SJCRH30 (cell line): ENCODE data around the gene GBF1. TPM values are rescaled to one million over a fixed set of nuclear protein-coding genes. Genes with fewer than 3 reads are reported as not detected.

Source experiments
- DNase-seq, 2 experiments: peaks; one replicate each; pipeline ENCODE4 v3.0.0-alpha.2; 2015 to 2020
- H3K27ac ChIP-seq: fragments of 250-450 bp; sonication (Bioruptor Pico); 2 replicates; pipeline ENCODE4 v1.5.1; 2020; ENCODE audit warnings: mild to moderate bottlenecking, moderate library complexity
- H3K27me3 ChIP-seq: fragments of 250-450 bp; sonication (Bioruptor Pico); 2 replicates; pipeline ENCODE4 v1.5.1; 2020; ENCODE audit warnings: mild to moderate bottlenecking, moderate library complexity
- H3K36me3 ChIP-seq: fragments of 250-450 bp; sonication (Bioruptor Pico); 2 replicates; pipeline ENCODE4 v1.5.1; 2020; ENCODE audit warnings: mild to moderate bottlenecking, moderate library complexity
- H3K4me1 ChIP-seq: fragments of 250-450 bp; sonication (Bioruptor Pico); 2 replicates; pipeline ENCODE4 v1.5.1; 2020; ENCODE audit warnings: mild to moderate bottlenecking, moderate library complexity
- H3K4me3 ChIP-seq: fragments of 250-450 bp; sonication (Bioruptor Pico); 2 replicates; pipeline ENCODE4 v1.5.1; 2020; ENCODE audit warnings: mild to moderate bottlenecking, moderate library complexity
- H3K9me3 ChIP-seq: fragments of 250-450 bp; sonication (Bioruptor Pico); replicated peaks from 2 replicates; pipeline ENCODE4 v1.5.1; 2020; ENCODE audit warnings: mild to moderate bottlenecking, moderate library complexity
- total RNA-seq: library from RNA; depleted of rRNA; stranded (reverse); fragments of >200 nt; shearing (Covaris generic); gene quantifications from 2 replicates; pipeline ENCODE4 v1.2.3, GENCODE V29; 2014

Gene GBF1
- total RNA-seq, 1 experiment from 2014 or later = 131 TPM

GRCh38 chr10:102225646-102226541 lies 19.4 kb upstream of the GBF1 start, which contains the start of gene ELOVL3:
Gene ELOVL3, plus strand, starts transcription at chr10:102226299. Its CDS starts 250 bp downstream, at chr10:102226549.
- H3K27ac ChIP-seq = peak within 1 kb of the TSS; percentile 52
- no peaks in the 10 kb centered on the region for H3K9me3 ChIP-seq
- peaks cover 39% of the 10 kb centered on the region for H3K36me3 ChIP-seq
- DNase-seq = peak; percentile 52 to 80
- H3K4me1 ChIP-seq = peaks cover 28% of the 10 kb centered on the region
- no peaks in the 10 kb centered on the region for H3K27me3 ChIP-seq
- H3K4me3 ChIP-seq = no peak within 1 kb of the TSS

GRCh38 chr10:102226542-102226870 lies 18.8 kb upstream of the GBF1 start:
- H3K27me3 ChIP-seq = no peaks in the 10 kb centered on the region
- H3K4me3 ChIP-seq = no peak overlapping the region
- H3K36me3 ChIP-seq = peaks cover 44% of the 10 kb centered on the region
- DNase-seq = no peak
- peaks cover 22% of the 10 kb centered on the region for H3K4me1 ChIP-seq
- no peaks in the 10 kb centered on the region for H3K9me3 ChIP-seq
- no peak overlapping the region for H3K27ac ChIP-seq

GRCh38 chr10:102227050-102227449 lies 18.3 kb upstream of the GBF1 start:
- no peaks in the 10 kb centered on the region for H3K9me3 ChIP-seq
- peaks cover 18% of the 10 kb centered on the region for H3K4me1 ChIP-seq
- H3K27me3 ChIP-seq = no peaks in the 10 kb centered on the region
- no peak overlapping the region; the same call in 1 of the 2 replicates for H3K27ac ChIP-seq
- H3K36me3 ChIP-seq = peaks cover 49% of the 10 kb centered on the region
- DNase-seq = peak in 1 of 2 experiments; percentile 45
- no peak overlapping the region for H3K4me3 ChIP-seq

- Histone ChIP-seq H3K4me1 (peaks cover 27% of the 10 kb centered on the region), H3K36me3 (peaks cover 73% of the 10 kb centered on the region), H3K4me3 (no peak overlapping the region), H3K27ac (no peak overlapping the region), H3K27me3 (no peaks in the 10 kb centered on the region), H3K9me3 (no peaks in the 10 kb centered on the region)
- DNase-seq = peak; percentile 53 to 67
Measured at GRCh38 chr10:102229810-102230263, 15.5 kb upstream of the GBF1 start.

- Histone ChIP-seq H3K27me3 (no peaks in the 10 kb centered on the region), H3K36me3 (peaks cover 73% of the 10 kb centered on the region), H3K9me3 (no peaks in the 10 kb centered on the region), H3K4me3 (no peak overlapping the region), H3K27ac (no peak overlapping the region), H3K4me1 (peaks cover 25% of the 10 kb centered on the region)
- peak; percentile 49 to 55 for DNase-seq
Measured at GRCh38 chr10:102230264-102230860, 15.0 kb upstream of the GBF1 start.

- Histone ChIP-seq H3K4me3 (no peak overlapping the region), H3K36me3 (peaks cover 75% of the 10 kb centered on the region), H3K27me3 (no peaks in the 10 kb centered on the region), H3K9me3 (no peaks in the 10 kb centered on the region), H3K27ac (no peak overlapping the region), H3K4me1 (peaks cover 25% of the 10 kb centered on the region)
- no peak for DNase-seq
Measured at GRCh38 chr10:102230861-102231356, 14.4 kb upstream of the GBF1 start.

GRCh38 chr10:102231357-102232318 lies 13.7 kb upstream of the GBF1 start:
- Histone ChIP-seq H3K27me3 (no peaks in the 10 kb centered on the region), H3K36me3 (peaks cover 80% of the 10 kb centered on the region), H3K27ac (no peak overlapping the region), H3K9me3 (no peaks in the 10 kb centered on the region), H3K4me1 (peaks cover 26% of the 10 kb centered on the region), H3K4me3 (no peak overlapping the region)
- DNase-seq = no peak

GRCh38 chr10:102233997-102234396 lies 11.3 kb upstream of the GBF1 start:
- Histone ChIP-seq H3K36me3 (peaks cover 66% of the 10 kb centered on the region), H3K9me3 (no peaks in the 10 kb centered on the region), H3K4me3 (no peak overlapping the region), H3K27me3 (no peaks in the 10 kb centered on the region), H3K4me1 (peaks cover 48% of the 10 kb centered on the region), H3K27ac (peak overlapping the region; percentile 76)
- no peak for DNase-seq

- Histone ChIP-seq H3K4me1 (peaks cover 51% of the 10 kb centered on the region), H3K4me3 (peak overlapping the region; percentile 0), H3K27me3 (no peaks in the 10 kb centered on the region), H3K36me3 (peaks cover 66% of the 10 kb centered on the region), H3K27ac (peak overlapping the region; percentile 76), H3K9me3 (no peaks in the 10 kb centered on the region)
- DNase-seq = peak; percentile 97 to 99
Measured at GRCh38 chr10:102234888-102235597, 10.3 kb upstream of the GBF1 start.

GRCh38 chr10:102235598-102235920 lies 9.8 kb upstream of the GBF1 start:
- peak overlapping the region; percentile 69 for H3K27ac ChIP-seq
- H3K9me3 ChIP-seq = no peaks in the 10 kb centered on the region
- no peaks in the 10 kb centered on the region for H3K27me3 ChIP-seq
- H3K36me3 ChIP-seq = peaks cover 63% of the 10 kb centered on the region
- H3K4me1 ChIP-seq = peaks cover 51% of the 10 kb centered on the region
- peak overlapping the region; percentile 0 for H3K4me3 ChIP-seq
- no peak for DNase-seq

GRCh38 chr10:102236006-102236405 lies 9.3 kb upstream of the GBF1 start:
- Histone ChIP-seq H3K36me3 (peaks cover 60% of the 10 kb centered on the region), H3K4me1 (peaks cover 51% of the 10 kb centered on the region), H3K4me3 (peak overlapping the region; percentile 0), H3K27ac (peak overlapping the region; percentile 69), H3K27me3 (no peaks in the 10 kb centered on the region), H3K9me3 (no peaks in the 10 kb centered on the region)
- peak; percentile 85 to 88 for DNase-seq

- Histone ChIP-seq H3K36me3 (peaks cover 43% of the 10 kb centered on the region), H3K4me3 (peak overlapping the region; percentile 79), H3K27ac (peak overlapping the region; percentile 69; the same call in 1 of the 2 replicates), H3K9me3 (no peaks in the 10 kb centered on the region), H3K4me1 (peaks cover 51% of the 10 kb centered on the region), H3K27me3 (no peaks in the 10 kb centered on the region)
- DNase-seq = peak in 1 of 2 experiments; percentile 64
Measured at GRCh38 chr10:102237711-102238252, 7.5 kb upstream of the GBF1 start.

- peaks cover 23% of the 10 kb centered on the region for H3K36me3 ChIP-seq
- no peaks in the 10 kb centered on the region for H3K27me3 ChIP-seq
- H3K4me3 ChIP-seq = peak overlapping the region; percentile 79
- DNase-seq = peak; percentile 54 to 68
- peak overlapping the region; percentile 95 for H3K27ac ChIP-seq
- no peaks in the 10 kb centered on the region for H3K9me3 ChIP-seq
- peaks cover 46% of the 10 kb centered on the region for H3K4me1 ChIP-seq
Measured at GRCh38 chr10:102240467-102241031, 4.8 kb upstream of the GBF1 start.
